Testis (tissue), 3 donors: ENCODE results near the gene TNS3. TPM values are rescaled to one million over a fixed set of nuclear protein-coding genes. Genes with fewer than 3 reads are reported as not detected.
A peak's percentile ranks its signal among the peaks of the same experiment; 100 is the strongest.

Source experiments
- DNase-seq: peaks from one replicate; pipeline ENCODE4 v3.0.0-alpha.2; 2019
- H3K27ac ChIP-seq, 2 donors: fragments of 200-600 bp; sonication (generic); one replicate each; pipeline ENCODE4 v1.5.1; 2019
- H3K27me3 ChIP-seq: fragments of 200-600 bp; sonication (generic); one replicate; pipeline ENCODE4 v1.5.1; 2019
- H3K36me3 ChIP-seq: fragments of 200-600 bp; sonication (generic); one replicate; pipeline ENCODE4 v1.5.1; 2017; ENCODE audit warnings: low read depth; ENCODE audit errors: missing control alignments
- H3K4me1 ChIP-seq: fragments of 200-600 bp; sonication (generic); one replicate; pipeline ENCODE4 v1.5.1; 2019
- H3K4me3 ChIP-seq, 2 donors: fragments of 200-600 bp; sonication (generic); one replicate each; pipeline ENCODE4 v1.5.1; 2017 to 2019
- H3K9me3 ChIP-seq: fragments of 200-600 bp; sonication (generic); one replicate; pipeline ENCODE4 v1.5.1; 2017
- CTCF ChIP-seq, 3 experiments: fragments of 450-650 bp in 2 of 3; fragments of 200-600 bp in 1 of 3; sonication (generic) in 1 of 3; IDR thresholded peaks; one replicate each; pipeline ENCODE4 v1.5.1; 2016 to 2019; ENCODE audit warnings: antibody characterized with exemption in 3 of 3, mild to moderate bottlenecking in 2 of 3, moderate library complexity in 1 of 3
- POLR2A ChIP-seq: fragments of 450-650 bp; IDR thresholded peaks from one replicate; pipeline ENCODE4 v1.6.1; 2017; ENCODE audit warnings: antibody characterized with exemption, mild to moderate bottlenecking, moderate library complexity
- WGBS, 2 donors: methylation state at CpG; one replicate each; pipeline ENCODE4 v1.1.5; 2018; 5-methylcytosine and 5-hydroxymethylcytosine counted together
- intact Hi-C: fragments of 100-400 bp; cut with DNase I; formaldehyde crosslinking; loops from one replicate; pipeline ENCODE4 v1.15.1; 2023; ENCODE audit warnings: low total_unique reads
- polyA plus RNA-seq: library from polyadenylated mRNA; stranded (reverse); fragments of 350-450 nt; fragmentation: Illumina TruSeq; extraction: RNeasy Lipid Tissue Mini Kit (QIAGEN cat#74804); gene quantifications from one replicate; pipeline ENCODE4 v1.2.3, GENCODE V29; 2014; ENCODE audit warnings: low read depth, low replicate concordance; ENCODE audit not compliant: insufficient read depth
- total RNA-seq, 2 donors: library from RNA; depleted of rRNA; stranded (reverse); fragments of >200 nt; gene quantifications; one replicate each; pipeline ENCODE4 v1.2.3, GENCODE V29; 2016

TNS3 gene
- total and polyA plus RNA-seq, 3 donors from 2014 or later: 28.5 to 93.5 (median 60.0) TPM

- no peaks in the 10 kb centered on the region for H3K27me3 ChIP-seq
- TF ChIP-seq CTCF (IDR thresholded peaks at IDR 0.05): no peak
- no peak for TF ChIP-seq POLR2A
- peaks cover 39% of the 10 kb centered on the region for H3K4me1 ChIP-seq
- intact Hi-C loops: no loop called here
- H3K4me3 ChIP-seq: no peak overlapping the region
- H3K36me3 ChIP-seq: no peaks in the 10 kb centered on the region
- H3K27ac ChIP-seq: no peak overlapping the region
- no peaks in the 10 kb centered on the region for H3K9me3 ChIP-seq
- WGBS, 2 donors: 63 to 70% methylated on average over 2 of the region's 2 CpGs
- DNase-seq: no peak
These were observed 2.6 kb upstream of the TNS3 start for GRCh38 chr7:47584536-47584895.

GRCh38 chr7:47583739-47584535 lies 2.0 kb upstream of the TNS3 start:
- Histone ChIP-seq H3K27me3 (no peaks in the 10 kb centered on the region), H3K9me3 (no peaks in the 10 kb centered on the region), H3K4me3 (no peak overlapping the region), H3K36me3 (no peaks in the 10 kb centered on the region), H3K4me1 (peaks cover 45% of the 10 kb centered on the region), H3K27ac (peak overlapping the region in 1 of 2 donors; percentile 30)
- WGBS, 2 donors: 48 to 69% methylated on average over 11 of the region's 11 CpGs
- TF ChIP-seq CTCF (IDR thresholded peaks at IDR 0.05) (no peak), POLR2A (no peak)
- intact Hi-C loops: no loop called here
- no peak for DNase-seq

GRCh38 chr7:47582764-47583738 lies 1.1 kb upstream of the TNS3 start:
- intact Hi-C loops: no loop called here
- peaks cover 51% of the 10 kb centered on the region for H3K4me1 ChIP-seq
- H3K36me3 ChIP-seq: no peaks in the 10 kb centered on the region
- no peaks in the 10 kb centered on the region for H3K9me3 ChIP-seq
- peak; percentile 54 for DNase-seq
- 34 to 50% methylated on average over 15 of the region's 15 CpGs for WGBS, 2 donors
- H3K4me3 ChIP-seq: no peak overlapping the region
- H3K27me3 ChIP-seq: no peaks in the 10 kb centered on the region
- H3K27ac ChIP-seq: peak overlapping the region in 1 of 2 donors; percentile 30
- TF ChIP-seq POLR2A: no peak
- no peak for TF ChIP-seq CTCF (IDR thresholded peaks at IDR 0.05)

- WGBS, 2 donors: 4 to 12% methylated on average over 3 to 16 of the region's 33 CpGs
- DNase-seq: peak; percentile 43
- no peaks in the 10 kb centered on the region for H3K27me3 ChIP-seq
- TF ChIP-seq CTCF (IDR thresholded peaks at IDR 0.05) (no peak), POLR2A (no peak)
- peaks cover 66% of the 10 kb centered on the region for H3K4me1 ChIP-seq
- H3K9me3 ChIP-seq: no peaks in the 10 kb centered on the region
- H3K27ac ChIP-seq: peak overlapping the region; percentile 82 to 84
- intact Hi-C loops: no loop called here
- no peaks in the 10 kb centered on the region for H3K36me3 ChIP-seq
- H3K4me3 ChIP-seq: peak overlapping the region; percentile 72 to 91
These were observed 490 bp downstream of the TNS3 start for GRCh38 chr7:47581438-47581803.
